DND-41 (cell line): Measurements from ENCODE around the gene SOWAHA.

Experiments
- EZH2 ChIP-seq: IDR thresholded peaks from 3 replicates; pipeline ENCODE4 v1.6.1; 2012; ENCODE audit warnings: borderline replicate concordance, low read depth, mild to moderate bottlenecking, moderate library complexity, low read length, inconsistent platforms; ENCODE audit not compliant: severe bottlenecking
- TF ChIP-seq, protein P1 (sequence below): IDR thresholded peaks from 2 replicates; pipeline ENCODE4 v1.5.1; 2012; ENCODE audit warnings: borderline replicate concordance, low read length, moderate library complexity, mild to moderate bottlenecking; ENCODE audit not compliant: poor library complexity, severe bottlenecking; ENCODE audit errors: extremely low read depth

DNA sequence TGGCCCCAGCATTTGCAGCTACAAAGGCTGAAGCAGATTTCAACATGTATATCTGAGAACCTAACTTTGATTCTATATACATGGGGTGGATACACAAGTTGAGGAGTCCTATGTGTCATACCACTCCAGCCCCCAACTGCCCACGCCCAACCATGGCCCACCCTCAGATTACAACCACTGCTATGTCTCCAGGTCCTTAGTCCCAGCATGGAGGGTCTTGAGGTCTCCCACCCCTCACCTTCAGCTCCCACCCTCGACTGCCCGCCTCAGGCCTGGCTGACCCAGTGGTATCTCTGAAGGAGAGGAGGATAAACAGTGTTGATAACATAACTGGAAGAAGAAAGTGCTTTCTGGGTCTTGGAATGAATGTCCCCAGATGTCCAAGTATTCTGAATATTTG lies 8.2 kb downstream of the SOWAHA start:
- TF ChIP-seq, protein P1, sequence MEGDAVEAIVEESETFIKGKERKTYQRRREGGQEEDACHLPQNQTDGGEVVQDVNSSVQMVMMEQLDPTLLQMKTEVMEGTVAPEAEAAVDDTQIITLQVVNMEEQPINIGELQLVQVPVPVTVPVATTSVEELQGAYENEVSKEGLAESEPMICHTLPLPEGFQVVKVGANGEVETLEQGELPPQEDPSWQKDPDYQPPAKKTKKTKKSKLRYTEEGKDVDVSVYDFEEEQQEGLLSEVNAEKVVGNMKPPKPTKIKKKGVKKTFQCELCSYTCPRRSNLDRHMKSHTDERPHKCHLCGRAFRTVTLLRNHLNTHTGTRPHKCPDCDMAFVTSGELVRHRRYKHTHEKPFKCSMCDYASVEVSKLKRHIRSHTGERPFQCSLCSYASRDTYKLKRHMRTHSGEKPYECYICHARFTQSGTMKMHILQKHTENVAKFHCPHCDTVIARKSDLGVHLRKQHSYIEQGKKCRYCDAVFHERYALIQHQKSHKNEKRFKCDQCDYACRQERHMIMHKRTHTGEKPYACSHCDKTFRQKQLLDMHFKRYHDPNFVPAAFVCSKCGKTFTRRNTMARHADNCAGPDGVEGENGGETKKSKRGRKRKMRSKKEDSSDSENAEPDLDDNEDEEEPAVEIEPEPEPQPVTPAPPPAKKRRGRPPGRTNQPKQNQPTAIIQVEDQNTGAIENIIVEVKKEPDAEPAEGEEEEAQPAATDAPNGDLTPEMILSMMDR: no peak
- no peak for TF ChIP-seq EZH2
